ENCODE data around the gene PURB.

PURB gene

GRCh38 chr7:44894888-44895580 is 9.7 kb upstream of the PURB start:
- Histone ChIP-seq H3K79me2 (ENCODE audit: insufficient read depth, low read length) (no peaks in the 10 kb centered on the region), H3K4me2 (ENCODE audit: low read length) (no peak overlapping the region)
- TF ChIP-seq EZH2 (IDR thresholded peaks at IDR 0.05; ENCODE audit: borderline replicate concordance, low read length) (no peak), CTCF (IDR thresholded peaks at IDR 0.05; ENCODE audit: low read length) (no peak)

GRCh38 chr7:44893710-44894234 is 8.4 kb upstream of the PURB start:
- Histone ChIP-seq H3K27me3 (ENCODE audit: insufficient read depth, low read length) (no peaks in the 10 kb centered on the region; the same call in 1 of the 2 replicates), H2AFZ (ENCODE audit: low read length) (no peak overlapping the region), H3K9ac (ENCODE audit: low read length) (no peak overlapping the region), H3K79me2 (ENCODE audit: insufficient read depth, low read length) (no peaks in the 10 kb centered on the region), H3K36me3 (ENCODE audit: insufficient read depth, low read length) (no peaks in the 10 kb centered on the region), H3K4me1 (ENCODE audit: insufficient read depth, low read length, severe bottlenecking) (no peaks in the 10 kb centered on the region), H3K9me2 (ENCODE audit: low read depth, low read length) (no peaks in the 10 kb centered on the region), H3K27ac (ENCODE audit: low read depth, low read length, poor library complexity, severe bottlenecking) (no peak overlapping the region), H3K4me2 (ENCODE audit: low read length) (no peak overlapping the region), H3K4me3 (ENCODE audit: low read depth, low read length, poor library complexity, severe bottlenecking) (no peak overlapping the region), H3K9me3 (ENCODE audit: low read length) (no peaks in the 10 kb centered on the region; the same call in 1 of the 2 replicates), H4K20me1 (ENCODE audit: insufficient read depth, low read length) (no peaks in the 10 kb centered on the region), H3F3A (ENCODE audit: insufficient read depth, low read length) (no peaks in the 10 kb centered on the region)
- TF ChIP-seq EZH2 (IDR thresholded peaks at IDR 0.05; ENCODE audit: borderline replicate concordance, low read length) (no peak), CTCF (IDR thresholded peaks at IDR 0.05; ENCODE audit: low read length) (no peak)

More at GRCh38 chr7:44894888-44895580, 9.7 kb upstream of the PURB start:
- no peaks in the 10 kb centered on the region for H3F3A ChIP-seq (ENCODE audit: insufficient read depth, low read length)
- no peak overlapping the region for H3K4me3 ChIP-seq (ENCODE audit: low read depth, low read length, poor library complexity, severe bottlenecking)
- no peaks in the 10 kb centered on the region for H3K4me1 ChIP-seq (ENCODE audit: insufficient read depth, low read length, severe bottlenecking)
- H3K9me3 ChIP-seq (ENCODE audit: low read length): no peaks in the 10 kb centered on the region; the same call in 1 of the 2 replicates
- peaks cover 4% of the 10 kb centered on the region; the same call in 1 of the 2 replicates for H3K27me3 ChIP-seq (ENCODE audit: insufficient read depth, low read length)
- H4K20me1 ChIP-seq (ENCODE audit: insufficient read depth, low read length): no peaks in the 10 kb centered on the region
- H3K27ac ChIP-seq (ENCODE audit: low read depth, low read length, poor library complexity, severe bottlenecking): no peak overlapping the region
- H3K9me2 ChIP-seq (ENCODE audit: low read depth, low read length): no peaks in the 10 kb centered on the region
- no peak overlapping the region for H3K9ac ChIP-seq (ENCODE audit: low read length)
- no peaks in the 10 kb centered on the region for H3K36me3 ChIP-seq (ENCODE audit: insufficient read depth, low read length)
- H2AFZ ChIP-seq (ENCODE audit: low read length): no peak overlapping the region

GRCh38 chr7:44891791-44892190 is 6.5 kb upstream of the PURB start:
- TF ChIP-seq CTCF (IDR thresholded peaks at IDR 0.05; ENCODE audit: low read length) (no peak), EZH2 (IDR thresholded peaks at IDR 0.05; ENCODE audit: borderline replicate concordance, low read length) (no peak)
- H3K9ac ChIP-seq (ENCODE audit: low read length): no peak overlapping the region
- H3K79me2 ChIP-seq (ENCODE audit: insufficient read depth, low read length): no peaks in the 10 kb centered on the region
- no peaks in the 10 kb centered on the region for H4K20me1 ChIP-seq (ENCODE audit: insufficient read depth, low read length)
- H3K36me3 ChIP-seq (ENCODE audit: insufficient read depth, low read length): no peaks in the 10 kb centered on the region
- no peak overlapping the region for H3K4me3 ChIP-seq (ENCODE audit: low read depth, low read length, poor library complexity, severe bottlenecking)
- H3K4me1 ChIP-seq (ENCODE audit: insufficient read depth, low read length, severe bottlenecking): no peaks in the 10 kb centered on the region
- H2AFZ ChIP-seq (ENCODE audit: low read length): no peak overlapping the region
- no peak overlapping the region for H3K4me2 ChIP-seq (ENCODE audit: low read length)
- H3K9me3 ChIP-seq (ENCODE audit: low read length): no peaks in the 10 kb centered on the region
- H3K27ac ChIP-seq (ENCODE audit: low read depth, low read length, poor library complexity, severe bottlenecking): no peak overlapping the region
- H3F3A ChIP-seq (ENCODE audit: insufficient read depth, low read length): no peaks in the 10 kb centered on the region
- no peaks in the 10 kb centered on the region for H3K9me2 ChIP-seq (ENCODE audit: low read depth, low read length)
- H3K27me3 ChIP-seq (ENCODE audit: insufficient read depth, low read length): no peaks in the 10 kb centered on the region; the same call in 1 of the 2 replicates

Measured in OCI-LY1 (cell line).